Esophagus squamous epithelium (tissue), 5 donors: Measurements from ENCODE around the gene YEATS4. TPM values are rescaled to one million over a fixed set of nuclear protein-coding genes. Genes with fewer than 3 reads are reported as not detected.
A peak's percentile ranks its signal among the peaks of the same experiment; 100 is the strongest.

Source experiments
- DNase-seq: peaks from one replicate; lab custom pipeline; 2025; lab: John Stamatoyannopoulos, UW
- H3K27ac ChIP-seq, 4 donors: fragments of 200-600 bp; sonication (generic); one replicate each; pipeline ENCODE4 v1.5.1; 2016 to 2019; ENCODE audit warnings: mild to moderate bottlenecking in 1 of 4
- H3K27me3 ChIP-seq, 4 donors: fragments of 200-600 bp; sonication (generic); 1 replicate in 3 of 4; 2 replicates in 1 of 4; pipeline versions ENCODE4 v1.5.1 to v1.6.0; 2017 to 2021; ENCODE audit warnings: antibody characterized with exemption in 1 of 4
- H3K36me3 ChIP-seq, 3 donors: fragments of 200-600 bp; sonication (generic); one replicate each; pipeline ENCODE4 v1.5.1; 2016 to 2019
- H3K4me1 ChIP-seq, 3 donors: fragments of 200-600 bp; sonication (generic); one replicate each; pipeline ENCODE4 v1.5.1; 2017 to 2019
- H3K4me3 ChIP-seq, 4 donors: fragments of 200-600 bp; sonication (generic); 1 replicate in 3 of 4; 2 replicates in 1 of 4; pipeline ENCODE4 v1.5.1; 2016 to 2019; ENCODE audit warnings: mild to moderate bottlenecking in 2 of 4, moderate library complexity in 1 of 4
- H3K9me3 ChIP-seq, 3 donors: fragments of 200-600 bp; sonication (generic); one replicate each; pipeline ENCODE4 v1.5.1; 2016 to 2019
- CTCF ChIP-seq, 6 experiments: fragments of 450-650 bp in 4 of 6; fragments of 200-600 bp in 2 of 6; sonication (generic) in 2 of 6; IDR thresholded peaks; one replicate each; pipeline ENCODE4 v1.5.1; 2016 to 2019; ENCODE audit warnings: antibody characterized with exemption in 6 of 6, mild to moderate bottlenecking in 4 of 6, moderate library complexity in 4 of 6
- POLR2A ChIP-seq, 4 donors: fragments of 450-650 bp; IDR thresholded peaks; one replicate each; pipeline ENCODE4 v1.6.1; 2017; ENCODE audit warnings: antibody characterized with exemption in 4 of 4, mild to moderate bottlenecking in 4 of 4, moderate library complexity in 3 of 4
- WGBS, 2 donors: methylation state at CpG; one replicate each; pipeline ENCODE4 v1.1.5; 2018; 5-methylcytosine and 5-hydroxymethylcytosine counted together
- intact Hi-C: fragments of 100-400 bp; cut with DNase I; formaldehyde crosslinking; loops from one replicate; pipeline ENCODE4 v1.15.0; 2022
- total RNA-seq, 4 donors: library from RNA; depleted of rRNA; stranded (reverse); fragments of >200 nt; gene quantifications; one replicate each; pipeline ENCODE4 v1.1.0, GENCODE V29; 2016
- donor health status: DM: yes; HTN: yes; CAD: no.

YEATS4 gene
- total RNA-seq, 4 donors from 2014 or later, result 15.0 to 36.9 (median 26.2) TPM

GRCh38 chr12:69352904-69353303, 6.6 kb upstream of the YEATS4 start:
- no peak for DNase-seq
- Histone ChIP-seq H3K27ac (no peak overlapping the region), H3K36me3 (no peaks in the 10 kb centered on the region), H3K9me3 (no peaks in the 10 kb centered on the region), H3K4me1 (peaks cover 0 to 7% (median 0%) of the 10 kb centered on the region in 3 donors), H3K27me3 (no peaks in the 10 kb centered on the region), H3K4me3 (no peak overlapping the region)
- no peak for TF ChIP-seq POLR2A (IDR thresholded peaks at IDR 0.05)
- no peak for TF ChIP-seq CTCF (IDR thresholded peaks at IDR 0.05)
- intact Hi-C loops, result loop anchor here (10.0 kb wide), 1 partner anchor 198 kb away; no protein-coding TSS in a partner anchor
- 84 to 88% methylated on average over 5 of the region's 5 CpGs for WGBS, 2 donors

GRCh38 chr12:69354172-69354555, 5.4 kb upstream of the YEATS4 start:
- DNase-seq, result no peak
- 62 to 91% methylated on average over 1 of the region's 1 CpG for WGBS, 2 donors
- TF ChIP-seq POLR2A (IDR thresholded peaks at IDR 0.05) (no peak), CTCF (IDR thresholded peaks at IDR 0.05) (no peak)
- H3K4me3 ChIP-seq, result no peak overlapping the region
- H3K27me3 ChIP-seq, result no peaks in the 10 kb centered on the region
- no peaks in the 10 kb centered on the region for H3K9me3 ChIP-seq
- H3K4me1 ChIP-seq, result peaks cover 3 to 13% (median 4%) of the 10 kb centered on the region in 3 donors
- H3K36me3 ChIP-seq, result no peaks in the 10 kb centered on the region
- intact Hi-C loops, result loop anchor here (10.0 kb wide), 1 partner anchor 199 kb away; no protein-coding TSS in a partner anchor
- H3K27ac ChIP-seq, result no peak overlapping the region

GRCh38 chr12:69354556-69355187, 4.9 kb upstream of the YEATS4 start:
- 67 to 71% methylated on average over 1 of the region's 1 CpG for WGBS, 2 donors
- Histone ChIP-seq H3K9me3 (no peaks in the 10 kb centered on the region), H3K27ac (no peak overlapping the region), H3K4me1 (peaks cover 5 to 16% (median 6%) of the 10 kb centered on the region in 3 donors), H3K4me3 (no peak overlapping the region), H3K27me3 (no peaks in the 10 kb centered on the region), H3K36me3 (no peaks in the 10 kb centered on the region)
- intact Hi-C loops, result loop anchor here (10.0 kb wide), 1 partner anchor 200 kb away; no protein-coding TSS in a partner anchor
- no peak for TF ChIP-seq CTCF (IDR thresholded peaks at IDR 0.05)
- TF ChIP-seq POLR2A (IDR thresholded peaks at IDR 0.05), result no peak
- no peak for DNase-seq

GRCh38 chr12:69355363-69356028, 4.0 kb upstream of the YEATS4 start:
- no peak overlapping the region for H3K27ac ChIP-seq
- intact Hi-C loops, result loop anchor here (10.0 kb wide), 1 partner anchor 201 kb away; no protein-coding TSS in a partner anchor
- no peaks in the 10 kb centered on the region for H3K36me3 ChIP-seq
- peaks cover 6 to 20% (median 8%) of the 10 kb centered on the region in 3 donors for H3K4me1 ChIP-seq
- no peaks in the 10 kb centered on the region for H3K27me3 ChIP-seq
- TF ChIP-seq POLR2A (IDR thresholded peaks at IDR 0.05), result no peak
- no peak for TF ChIP-seq CTCF (IDR thresholded peaks at IDR 0.05)
- no peaks in the 10 kb centered on the region for H3K9me3 ChIP-seq
- 65 to 81% methylated on average over 2 of the region's 2 CpGs for WGBS, 2 donors
- no peak overlapping the region for H3K4me3 ChIP-seq
- no peak for DNase-seq

GRCh38 chr12:69360348-69360672, 767 bp downstream of the YEATS4 start:
- no peak for DNase-seq
- Histone ChIP-seq H3K27ac (peak overlapping the region; percentile 98 to 100 (median 99)), H3K27me3 (no peaks in the 10 kb centered on the region), H3K9me3 (no peaks in the 10 kb centered on the region), H3K4me3 (peak overlapping the region; percentile 92 to 100 (median 93)), H3K4me1 (peaks cover 6 to 30% (median 11%) of the 10 kb centered on the region in 3 donors), H3K36me3 (peaks cover 0 to 16% (median 0%) of the 10 kb centered on the region in 3 donors)
- intact Hi-C loops, result no loop called here
- 6 to 7% methylated on average over 10 of the region's 10 CpGs for WGBS, 2 donors
- TF ChIP-seq CTCF (IDR thresholded peaks at IDR 0.05) (no peak), POLR2A (IDR thresholded peaks at IDR 0.05) (no peak)
